NCI-H1694 treated with DMSO at 0.1 percent for 48 hours (cell line): ENCODE data around the gene PTPN1.
"Not testable (repeated sequence)": the region's sequence is repeated elsewhere in the genome, so short reads cannot be mapped to it uniquely, and the experiment has no call there.

Source experiments
- DNase-seq: peaks from one replicate; lab custom pipeline; 2025; lab: John Stamatoyannopoulos, UW

Gene PTPN1

GRCh38 chr20:50532221-50532620, 22.0 kb downstream of the PTPN1 start:
- DNase-seq = no peak

GRCh38 chr20:50533061-50533460, 22.9 kb downstream of the PTPN1 start:
- no peak for DNase-seq

GRCh38 chr20:50533464-50533863, 23.3 kb downstream of the PTPN1 start:
- DNase-seq = no peak

DNA sequence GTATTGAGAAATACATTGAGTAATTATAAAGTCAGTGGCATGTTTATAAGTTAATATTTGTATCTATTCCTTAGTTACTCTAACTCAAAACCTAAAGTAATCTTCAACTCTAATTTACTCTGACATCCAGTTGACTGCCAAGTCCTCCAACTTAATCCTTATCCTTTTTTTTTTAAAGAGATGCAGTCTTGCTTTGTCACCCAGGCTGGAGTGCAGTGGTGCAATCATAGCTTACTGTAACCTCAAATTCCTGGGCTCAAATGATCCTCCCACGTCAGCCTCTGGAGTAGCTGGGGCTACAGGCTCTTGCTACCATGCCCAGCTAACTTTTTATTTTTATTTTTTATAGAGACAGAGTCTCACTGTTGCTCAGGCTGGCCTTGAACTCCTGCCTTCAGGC, 24.4 kb downstream of the PTPN1 start:
- no peak for DNase-seq

- DNase-seq = no peak
Observed at GRCh38 chr20:50535162-50535561, 25.0 kb downstream of the PTPN1 start.

GRCh38 chr20:50536333-50536732, 26.1 kb downstream of the PTPN1 start:
- no peak for DNase-seq

DNA sequence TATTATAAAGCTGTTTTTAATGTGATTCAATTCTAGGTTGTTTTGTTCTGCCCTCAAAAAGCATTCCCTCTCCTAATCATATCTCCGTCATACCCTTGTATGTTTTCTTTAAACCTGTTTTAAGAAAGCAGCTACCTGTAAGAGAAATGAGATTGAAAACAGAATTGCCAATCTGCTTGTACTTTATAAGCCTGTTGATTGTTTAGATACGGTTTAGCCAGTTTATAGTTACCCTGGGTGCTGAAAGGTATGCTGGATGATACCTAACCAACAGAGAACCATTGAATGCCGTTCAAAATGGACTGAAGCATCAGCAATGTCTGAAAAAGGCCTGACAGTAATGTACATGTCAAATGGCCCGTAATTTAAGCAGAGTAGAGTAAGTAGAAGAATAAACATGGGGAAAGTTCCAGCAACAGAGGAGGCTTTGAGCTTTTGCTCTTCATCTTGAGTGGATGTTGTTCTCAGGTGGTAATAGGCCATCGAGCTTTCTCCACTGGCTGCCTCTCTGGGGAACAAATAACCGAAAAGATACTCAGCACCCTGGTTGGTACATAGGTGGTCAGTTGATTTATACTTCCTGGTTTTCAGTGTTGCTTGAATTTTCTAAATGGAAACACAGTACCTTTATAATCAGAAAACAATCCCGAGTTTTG, 27.5 kb downstream of the PTPN1 start:
- DNase-seq = no peak

GRCh38 chr20:50538276-50538675, 28.1 kb downstream of the PTPN1 start:
- no peak for DNase-seq

GRCh38 chr20:50539798-50540197, 29.6 kb downstream of the PTPN1 start:
- DNase-seq = not testable (repeated sequence)

DNA sequence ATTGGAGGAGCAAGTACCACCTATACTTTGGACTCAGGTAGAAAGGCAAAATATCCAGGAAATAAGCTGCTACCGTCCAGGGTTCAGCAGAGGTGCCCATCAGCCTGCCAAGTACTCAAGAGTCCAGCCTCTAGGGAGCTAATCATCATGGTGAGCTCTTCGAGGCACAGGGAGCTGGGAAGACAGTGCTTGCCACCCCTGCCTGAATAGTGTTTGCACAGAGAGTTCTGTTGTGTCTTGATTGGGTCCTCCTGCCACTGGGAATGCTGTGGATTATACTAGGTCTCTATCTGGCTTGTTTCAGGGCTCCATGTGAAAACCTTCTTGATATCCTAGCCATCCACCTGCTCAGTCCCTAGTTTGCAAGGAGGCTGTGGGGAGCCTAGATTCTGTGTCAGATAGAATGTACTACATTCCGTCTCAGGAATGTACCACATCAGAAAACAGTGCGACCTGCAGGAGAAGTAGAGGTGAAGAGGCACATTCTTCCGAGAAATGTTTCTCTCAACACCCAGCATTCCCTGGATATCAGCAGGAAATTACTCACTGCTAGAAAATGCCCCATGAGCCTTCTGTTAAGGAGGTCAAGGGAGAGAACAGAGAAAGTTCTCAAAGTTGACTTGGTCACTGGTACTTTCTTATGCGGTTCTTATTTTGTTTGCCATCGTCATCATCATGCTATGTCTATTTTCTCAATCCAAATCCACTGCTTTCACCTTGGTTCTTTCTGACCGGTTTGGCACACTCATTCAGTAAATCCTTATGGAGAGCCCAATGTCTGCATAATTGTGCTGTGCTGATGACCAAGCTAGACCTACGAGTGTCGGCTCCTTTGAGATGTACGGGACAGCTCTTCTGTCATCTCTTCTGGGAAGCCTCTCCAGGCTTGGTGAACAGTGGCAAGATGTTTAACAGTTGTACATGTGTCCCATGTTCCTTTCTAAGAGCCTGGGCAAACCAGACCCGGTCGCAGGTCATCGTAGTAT, 30.7 kb downstream of the PTPN1 start:
- DNase-seq = no peak

GRCh38 chr20:50541606-50542041, 31.4 kb downstream of the PTPN1 start:
- DNase-seq = no peak

- DNase-seq = no peak
Observed at GRCh38 chr20:50543326-50543725, 33.1 kb downstream of the PTPN1 start.

GRCh38 chr20:50545126-50545525, 34.9 kb downstream of the PTPN1 start:
- DNase-seq = no peak

DNA sequence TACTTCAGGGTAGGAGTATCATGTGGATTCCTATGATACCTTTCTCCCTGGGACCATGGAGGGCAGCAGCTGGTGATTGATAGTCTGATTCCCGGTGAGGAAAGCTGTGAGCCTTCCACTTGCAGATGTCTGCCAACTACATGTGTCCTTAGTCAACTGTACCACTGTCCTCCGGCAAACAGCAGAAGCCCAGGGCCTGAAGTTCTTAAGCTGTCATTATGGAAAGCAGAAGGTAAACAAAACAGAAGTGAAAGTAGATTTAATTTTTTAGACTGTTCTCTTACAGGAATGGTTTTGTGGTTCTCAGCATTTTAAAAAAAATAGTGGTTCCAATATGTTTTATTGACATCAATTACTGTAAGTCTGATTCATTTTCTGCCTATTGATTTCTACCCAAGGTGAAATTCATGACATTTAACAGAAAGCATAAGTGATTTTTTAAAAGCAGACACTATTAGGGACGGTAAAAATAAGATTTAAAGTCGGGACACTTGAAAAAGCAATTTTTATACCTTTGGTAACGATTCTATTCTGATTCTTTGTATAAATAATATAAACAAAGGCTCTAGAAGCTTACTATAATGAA, 36.6 kb downstream of the PTPN1 start:
- DNase-seq = no peak

- no peak for DNase-seq
Observed at GRCh38 chr20:50547964-50548363, 37.8 kb downstream of the PTPN1 start.

DNA sequence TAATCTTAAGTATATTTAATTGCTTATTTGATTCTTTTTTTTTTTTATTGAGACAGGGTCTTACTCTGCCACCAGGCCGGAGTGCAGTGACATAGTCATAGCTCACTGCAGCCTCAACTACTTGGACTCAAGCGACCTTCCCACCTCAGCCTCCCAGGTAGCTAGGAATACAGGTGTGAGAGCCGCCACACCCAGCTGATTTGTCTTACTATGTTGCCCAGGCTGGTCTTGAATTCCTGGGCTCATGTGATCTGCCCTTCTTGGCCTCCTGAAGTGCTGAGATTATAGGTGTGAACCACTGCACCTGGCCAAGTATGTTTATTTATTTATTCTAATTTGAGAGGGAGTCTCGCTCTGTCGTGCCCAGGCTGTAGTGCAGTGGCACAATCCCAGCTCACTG, 38.2 kb downstream of the PTPN1 start:
- no peak for DNase-seq

DNA sequence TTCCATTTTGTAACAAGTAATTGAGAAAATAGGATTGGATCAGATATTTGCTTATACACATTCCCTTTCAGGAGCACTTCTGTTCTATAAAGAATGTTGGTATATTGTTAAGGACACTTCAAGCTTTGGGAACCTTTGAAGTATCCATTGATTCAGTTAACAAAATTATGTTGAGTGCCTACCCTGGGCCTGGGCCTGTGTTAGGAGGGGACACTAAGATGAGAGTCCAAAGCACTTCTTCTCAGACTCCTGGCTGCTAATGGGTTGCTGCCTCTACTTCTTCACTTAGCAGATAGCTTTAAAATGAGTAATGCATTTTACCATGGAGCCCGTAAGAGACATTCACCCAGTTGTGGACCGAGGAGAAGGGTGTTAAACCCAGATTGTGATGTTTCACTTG, 40.3 kb downstream of the PTPN1 start:
- no peak for DNase-seq

DNA sequence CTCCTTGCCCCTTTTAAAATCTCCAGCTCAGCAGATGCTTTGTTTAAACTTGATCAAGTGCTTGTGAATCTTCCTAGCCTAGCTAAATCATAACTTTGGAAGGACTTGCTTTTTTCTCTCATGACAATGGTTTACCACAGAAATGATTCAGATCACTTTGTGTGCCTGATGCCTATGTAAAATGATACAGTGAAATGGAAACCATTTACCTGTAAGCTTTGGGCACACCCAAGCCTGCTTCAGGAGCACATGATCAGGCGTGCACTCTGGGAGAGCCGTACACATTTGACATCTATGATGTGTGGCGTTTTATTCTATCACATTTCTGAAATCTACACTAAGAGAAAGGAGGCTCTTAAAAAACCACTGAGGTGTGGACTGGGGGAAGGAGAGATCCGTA, 41.1 kb downstream of the PTPN1 start:
- DNase-seq = no peak

DNA sequence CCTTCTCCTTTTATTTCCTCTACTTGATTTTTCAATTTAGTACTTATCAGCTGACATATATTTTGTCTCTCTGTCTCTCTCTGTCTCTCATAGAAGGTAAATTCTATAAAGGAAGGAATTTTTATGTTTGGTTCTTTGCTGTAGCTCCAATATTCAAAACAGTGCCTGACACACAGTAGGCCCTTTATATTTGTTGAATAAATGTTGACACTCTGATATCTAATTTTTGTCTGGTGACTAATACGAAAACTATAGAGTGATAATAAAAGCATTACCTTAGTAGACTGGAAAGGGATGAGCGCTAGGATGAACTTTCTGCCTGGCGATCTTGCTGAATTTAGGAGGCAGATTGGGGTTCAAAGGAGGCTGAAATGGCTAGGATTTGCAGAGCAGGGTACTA, 42.8 kb downstream of the PTPN1 start:
- no peak for DNase-seq

DNA sequence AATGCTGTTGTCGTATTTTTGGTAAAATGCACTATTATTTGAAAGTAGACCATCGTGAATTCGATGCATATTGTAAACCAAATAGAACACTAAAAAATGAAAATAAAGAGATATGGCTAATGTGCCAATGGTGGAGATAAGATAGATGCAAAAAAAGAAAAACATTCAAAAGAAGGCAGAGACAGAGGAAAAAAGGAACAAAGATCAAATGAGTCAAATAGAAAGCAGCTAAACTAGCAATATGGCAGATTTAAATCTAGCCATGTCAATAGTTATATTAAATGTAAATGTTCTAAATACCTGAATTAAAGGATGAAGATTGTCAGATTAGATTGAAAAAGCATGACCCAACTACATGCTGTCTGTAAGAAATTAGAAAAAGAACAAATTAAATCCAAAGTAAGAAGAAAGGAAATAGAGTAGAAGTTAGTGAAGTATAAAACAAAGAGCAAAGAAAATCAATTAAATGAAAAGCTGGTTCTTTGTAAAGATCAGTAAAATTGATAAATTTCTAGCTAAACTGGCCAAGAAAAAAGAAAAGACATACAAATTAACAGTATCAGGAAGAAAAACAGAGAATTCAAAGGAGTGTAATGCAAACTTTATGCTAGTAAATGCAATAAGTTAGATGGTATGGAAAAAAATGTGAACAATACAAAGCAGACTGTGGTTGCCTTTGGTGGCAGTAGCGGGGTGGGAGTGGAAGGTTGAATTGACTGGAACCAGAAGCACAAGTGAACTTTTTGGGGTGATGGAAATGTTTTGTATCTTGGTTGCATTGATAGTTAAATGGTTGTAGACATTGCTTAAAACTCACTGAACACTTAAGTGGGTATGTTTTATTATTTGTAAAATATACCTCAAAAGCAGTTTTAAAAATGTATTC, 44.8 kb downstream of the PTPN1 start:
- no peak for DNase-seq

DNA sequence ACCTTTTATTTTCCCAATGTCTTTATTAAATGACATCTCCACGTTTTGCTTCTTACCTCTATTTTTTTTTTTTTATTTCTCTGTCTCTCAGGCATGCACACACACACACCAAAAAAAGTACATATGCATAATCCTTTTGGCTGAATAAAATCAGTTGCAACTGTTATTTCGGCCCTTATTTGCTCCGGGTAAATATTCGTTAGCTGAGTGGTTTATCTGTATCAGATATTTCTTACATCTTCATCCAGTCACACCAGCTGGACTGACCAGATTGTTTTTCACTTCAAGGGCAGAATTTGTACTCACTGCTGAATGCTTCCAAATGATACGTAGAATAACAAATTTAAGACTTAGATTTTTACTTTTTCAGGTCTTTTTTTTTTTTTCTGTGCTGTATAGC, 45.5 kb downstream of the PTPN1 start:
- no peak for DNase-seq
